AG04449 (cell line): ENCODE results near the gene KRT12.
"Not testable (repeated sequence)": the region's sequence is repeated elsewhere in the genome, so short reads cannot be mapped to it uniquely, and the experiment has no call there.

Experiments used
- CTCF ChIA-PET: fragments of 350-600 bp; formaldehyde crosslinking; extraction: SDS; loops from one replicate; lab custom pipeline; 2021; ENCODE audit warnings: antibody characterized with exemption; lab: Yijun Ruan, JAX
- POLR2A ChIA-PET: fragments of 400-600, 350-600 bp; formaldehyde crosslinking; extraction: SDS; loops from one replicate; lab custom pipeline; 2020; ENCODE audit warnings: antibody characterized with exemption, inconsistent platforms; lab: Yijun Ruan, JAX
- DNase-seq: peaks from one replicate; pipeline ENCODE4 v3.0.0-alpha.2; 2010; ENCODE audit warnings: low read depth, low spot score
- H3K4me3 ChIP-seq: 2 replicates; pipeline ENCODE4 v1.5.1; 2011; ENCODE audit warnings: low read depth, mild to moderate bottlenecking, control low read depth, low read length
- CTCF ChIP-seq: IDR thresholded peaks from one replicate; pipeline ENCODE4 v1.5.1; 2011; ENCODE audit warnings: mild to moderate bottlenecking, moderate library complexity, low read length, control low read depth, inconsistent platforms; ENCODE audit not compliant: insufficient read depth; ENCODE audit errors: missing control alignments

KRT12 gene

GRCh38 chr17:40818733-40819527 is 48.1 kb downstream of the KRT12 start:
- H3K4me3 ChIP-seq: peak overlapping the region; percentile 71
- POLR2A ChIA-PET: interaction anchor here (0.8 to 1.0 kb wide), 4 partner anchors 9 to 870 kb away, joined by 4 to 5 read pairs (median 5); no protein-coding TSS in a partner anchor
- CTCF ChIA-PET: interaction anchor here (0.7 to 4.1 kb wide), 11 partner anchors 9 to 848 kb away, joined by 3 to 26 read pairs (median 5); no protein-coding TSS in a partner anchor
- no peak for DNase-seq
- no peak for TF ChIP-seq CTCF

- no peak for DNase-seq
- TF ChIP-seq CTCF: no peak
- ChIA-PET POLR2A (interaction anchor here (0.8 to 1.0 kb wide), 3 partner anchors 9 to 870 kb away, joined by 4 to 5 read pairs (median 5); no protein-coding TSS in a partner anchor), CTCF (interaction anchor here (0.7 to 4.1 kb wide), 9 partner anchors 9 to 848 kb away, joined by 3 to 26 read pairs (median 5); no protein-coding TSS in a partner anchor)
- H3K4me3 ChIP-seq: peak overlapping the region; percentile 67
These were observed 48.7 kb downstream of the KRT12 start for GRCh38 chr17:40818343-40818732.

GRCh38 chr17:40817103-40817682 is 49.8 kb downstream of the KRT12 start:
- POLR2A ChIA-PET: no interaction called here

GRCh38 chr17:40816569-40816968 is 50.5 kb downstream of the KRT12 start:
- ChIA-PET POLR2A (no interaction called here), CTCF (interaction anchor here (1.1 to 4.1 kb wide), 6 partner anchors 13 to 850 kb away, joined by 3 to 26 read pairs (median 7); no protein-coding TSS in a partner anchor)
- TF ChIP-seq CTCF: no peak

More at GRCh38 chr17:40817103-40817682, 49.8 kb downstream of the KRT12 start:
- H3K4me3 ChIP-seq: no peak overlapping the region
- DNase-seq: no peak
- TF ChIP-seq CTCF: no peak
- CTCF ChIA-PET: interaction anchor here (1.1 to 4.1 kb wide), 5 partner anchors 14 to 849 kb away, joined by 3 to 26 read pairs (median 6); no protein-coding TSS in a partner anchor

GRCh38 chr17:40815381-40815780 is 51.6 kb downstream of the KRT12 start:
- CTCF ChIA-PET: interaction anchor here (0.8 to 2.8 kb wide), 10 partner anchors 9 to 851 kb away, joined by 3 to 22 read pairs (median 4); no protein-coding TSS in a partner anchor
- no peak for TF ChIP-seq CTCF
- no peak overlapping the region for H3K4me3 ChIP-seq
- DNase-seq: no peak
- POLR2A ChIA-PET: no interaction called here

More at GRCh38 chr17:40816569-40816968, 50.5 kb downstream of the KRT12 start:
- no peak for DNase-seq
- no peak overlapping the region for H3K4me3 ChIP-seq

GRCh38 chr17:40814657-40815056 is 52.4 kb downstream of the KRT12 start:
- CTCF ChIA-PET: interaction anchor here (1.2 to 2.8 kb wide), 4 partner anchors 12 to 851 kb away, joined by 3 to 22 read pairs (median 4); no protein-coding TSS in a partner anchor
- H3K4me3 ChIP-seq, POLR2A ChIA-PET, DNase-seq: not testable (repeated sequence)
